Hippocampal formation (tissue), 2 donors: Measurements from ENCODE around the gene ARHGAP10.
"Not testable (repeated sequence)": the region's sequence is repeated elsewhere in the genome, so short reads cannot be mapped to it uniquely, and the experiment has no call there.

Source experiments
- DNase-seq, 2 donors: peaks; one replicate each; lab custom pipeline; 2025; lab: John Stamatoyannopoulos, UW

The ARHGAP10 gene

GRCh38 chr4:147794787-147795413, 63.0 kb downstream of the ARHGAP10 start:
- DNase-seq: no peak

- not testable (repeated sequence) for DNase-seq
These were observed 67.2 kb downstream of the ARHGAP10 start for GRCh38 chr4:147799057-147799456.

- DNase-seq: no peak
These were observed 68.2 kb downstream of the ARHGAP10 start for GRCh38 chr4:147799986-147800555.

GRCh38 chr4:147801820-147802219, 69.9 kb downstream of the ARHGAP10 start:
- no peak for DNase-seq

- DNase-seq: no peak
These were observed 70.5 kb downstream of the ARHGAP10 start for GRCh38 chr4:147802346-147802745.

- DNase-seq: no peak
These were observed 74.1 kb downstream of the ARHGAP10 start for GRCh38 chr4:147805946-147806345.

- DNase-seq: no peak
These were observed 76.6 kb downstream of the ARHGAP10 start for GRCh38 chr4:147808447-147808846.

- no peak for DNase-seq
These were observed 77.3 kb downstream of the ARHGAP10 start for GRCh38 chr4:147809211-147809610.

GRCh38 chr4:147811878-147812277, 80.0 kb downstream of the ARHGAP10 start:
- no peak for DNase-seq

- DNase-seq: no peak
These were observed 81.4 kb downstream of the ARHGAP10 start for GRCh38 chr4:147813109-147813773.

- DNase-seq: no peak
These were observed 82.1 kb downstream of the ARHGAP10 start for GRCh38 chr4:147813973-147814372.

GRCh38 chr4:147814376-147814775, 82.5 kb downstream of the ARHGAP10 start:
- no peak for DNase-seq

GRCh38 chr4:147815741-147816140, 83.9 kb downstream of the ARHGAP10 start:
- no peak for DNase-seq

- DNase-seq: no peak
These were observed 84.7 kb downstream of the ARHGAP10 start for GRCh38 chr4:147816382-147817254.

GRCh38 chr4:147820975-147821374, 89.1 kb downstream of the ARHGAP10 start:
- no peak for DNase-seq

- no peak for DNase-seq
These were observed 89.7 kb downstream of the ARHGAP10 start for GRCh38 chr4:147821555-147821954.

GRCh38 chr4:147822128-147822527, 90.2 kb downstream of the ARHGAP10 start:
- no peak for DNase-seq

- no peak for DNase-seq
These were observed 91.2 kb downstream of the ARHGAP10 start for GRCh38 chr4:147823130-147823529.

GRCh38 chr4:147824316-147824715, 92.4 kb downstream of the ARHGAP10 start:
- DNase-seq: no peak

GRCh38 chr4:147824884-147825283, 93.0 kb downstream of the ARHGAP10 start:
- no peak for DNase-seq

GRCh38 chr4:147825451-147826287, 93.8 kb downstream of the ARHGAP10 start:
- DNase-seq: no peak

- no peak for DNase-seq
These were observed 94.4 kb downstream of the ARHGAP10 start for GRCh38 chr4:147826288-147826646.
